ENCODE results near the gene EVPLL. TPM values are rescaled to one million over a fixed set of nuclear protein-coding genes. Genes with fewer than 3 reads are reported as not detected.
"Not testable (repeated sequence)": the region's sequence is repeated elsewhere in the genome, so short reads cannot be mapped to it uniquely, and the experiment has no call there.

EVPLL gene
- total RNA-seq, 4 donors from 2014 or later, result not detected

- H3K4me3 ChIP-seq, result peak overlapping the region; percentile 52 to 61 (median 54)
- peak overlapping the region in 3 of 4 donors; percentile 83 to 84 (median 84) for H3K27ac ChIP-seq (replicated peaks in 1 of 4)
- DNase-seq (ENCODE audit: extremely low spot score); H3K27me3 ChIP-seq; H3K4me1 ChIP-seq; H3K9me3 ChIP-seq; H3K36me3 ChIP-seq; intact Hi-C loops (cut with DNase I): not testable (repeated sequence)
- 13% methylated on average over 11 of the region's 11 CpGs for WGBS
Observed at GRCh38 chr17:18410736-18411135, 33.2 kb downstream of the EVPLL start.

DNA sequence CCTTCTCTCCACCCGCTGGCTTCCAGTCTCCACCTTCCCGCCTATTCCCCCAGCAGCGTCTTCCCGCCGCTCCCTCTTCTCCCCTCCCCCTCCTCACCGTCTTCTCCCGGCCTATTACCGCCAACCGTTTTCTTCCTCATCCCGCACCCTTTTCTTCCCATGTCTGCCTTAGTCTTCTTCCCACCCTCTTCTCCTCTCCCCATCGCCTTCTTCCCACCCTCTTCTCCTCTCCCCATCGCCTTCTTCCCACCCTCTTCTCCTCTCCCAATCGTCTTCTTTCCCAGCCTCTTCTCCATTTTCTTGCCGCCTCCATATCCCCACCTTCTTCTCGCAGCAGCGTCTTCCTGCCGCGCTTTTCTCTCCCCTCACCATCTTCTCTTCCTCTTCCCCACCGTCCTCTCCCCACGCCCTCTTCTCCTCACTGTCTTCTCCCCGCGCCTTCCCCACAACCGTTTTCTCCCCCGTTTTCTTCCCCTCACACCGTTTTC lies 33.8 kb downstream of the EVPLL start:
- DNase-seq (ENCODE audit: extremely low spot score); H3K36me3 ChIP-seq; H3K4me1 ChIP-seq; intact Hi-C loops (cut with DNase I); H3K9me3 ChIP-seq; H3K27me3 ChIP-seq: not testable (repeated sequence)
- 1% methylated on average over 25 of the region's 25 CpGs for WGBS
- Histone ChIP-seq H3K4me3 (peak overlapping the region; percentile 52 to 61 (median 54)), H3K27ac (replicated peaks in 1 of 4) (peak overlapping the region; percentile 80 to 84 (median 84))

GRCh38 chr17:18412001-18412538 lies 34.5 kb downstream of the EVPLL start:
- H3K4me3 ChIP-seq, result peak overlapping the region; percentile 52 to 61 (median 54)
- peak overlapping the region in 3 of 4 donors; percentile 83 to 84 (median 84) for H3K27ac ChIP-seq (replicated peaks in 1 of 4)
- H3K9me3 ChIP-seq; DNase-seq (ENCODE audit: extremely low spot score); H3K4me1 ChIP-seq; intact Hi-C loops (cut with DNase I); H3K27me3 ChIP-seq; H3K36me3 ChIP-seq: not testable (repeated sequence)
- WGBS, result no CpG with 5 or more reads among the region's 32 CpGs

GRCh38 chr17:18421521-18421920 lies 43.9 kb downstream of the EVPLL start:
- 80% methylated on average over 7 of the region's 11 CpGs for WGBS
- H3K27me3 ChIP-seq; H3K9me3 ChIP-seq; DNase-seq (ENCODE audit: extremely low spot score); H3K27ac ChIP-seq (replicated peaks in 1 of 4); H3K4me1 ChIP-seq; H3K4me3 ChIP-seq; intact Hi-C loops (cut with DNase I); H3K36me3 ChIP-seq: not testable (repeated sequence)

- H3K36me3 ChIP-seq; H3K4me3 ChIP-seq; H3K4me1 ChIP-seq; H3K9me3 ChIP-seq; H3K27me3 ChIP-seq; intact Hi-C loops (cut with DNase I); H3K27ac ChIP-seq (replicated peaks in 1 of 4); DNase-seq (ENCODE audit: extremely low spot score): not testable (repeated sequence)
- 75% methylated on average over 5 of the region's 6 CpGs for WGBS
Observed at GRCh38 chr17:18422464-18422863, 44.9 kb downstream of the EVPLL start.

DNA sequence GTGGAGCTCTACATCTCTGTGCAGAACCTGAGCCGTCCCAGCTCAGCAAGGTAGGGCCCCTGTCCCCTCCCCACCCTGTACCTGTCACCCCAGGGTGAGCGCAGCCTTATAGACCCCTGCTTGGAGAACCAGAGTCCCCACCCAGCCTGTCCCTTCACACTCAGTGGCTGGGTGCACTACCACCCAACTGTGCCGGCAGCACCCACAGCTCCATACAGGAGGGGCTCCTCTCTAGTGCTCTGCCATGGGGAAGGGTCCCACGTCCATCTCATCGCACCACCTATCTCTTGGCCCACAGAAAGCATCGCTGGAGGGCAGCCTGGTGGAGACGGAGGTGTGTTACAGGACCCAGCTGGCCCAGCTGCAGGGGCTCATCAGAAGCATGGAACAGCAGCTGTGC lies 45.4 kb downstream of the EVPLL start:
- no CpG with 5 or more reads among the region's 7 CpGs for WGBS
- intact Hi-C loops (cut with DNase I), result not testable (repeated sequence)

DNA sequence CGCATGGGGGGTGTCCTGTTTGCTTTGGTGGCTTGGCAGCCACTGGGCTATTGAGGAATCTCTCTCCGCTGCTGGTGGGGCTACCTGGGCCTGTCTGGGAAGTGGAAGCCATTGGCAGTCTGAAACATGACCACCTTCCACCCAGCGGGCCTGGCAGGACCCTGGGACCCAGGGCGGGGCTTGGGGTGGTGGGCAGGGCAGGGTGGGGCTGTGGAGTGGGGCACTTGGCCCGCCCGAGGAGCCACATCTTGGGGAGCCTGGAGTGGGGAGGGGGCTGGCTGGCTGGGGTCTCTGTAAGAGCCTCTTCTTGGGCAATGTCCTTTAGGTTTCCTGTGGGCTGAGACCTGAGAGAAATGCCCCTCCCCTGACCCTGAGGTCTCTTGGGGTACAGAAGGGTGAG lies 48.0 kb downstream of the EVPLL start:
- DNase-seq (ENCODE audit: extremely low spot score); H3K36me3 ChIP-seq; H3K27ac ChIP-seq (replicated peaks in 1 of 4); intact Hi-C loops (cut with DNase I); H3K4me3 ChIP-seq; H3K4me1 ChIP-seq; H3K27me3 ChIP-seq; H3K9me3 ChIP-seq: not testable (repeated sequence)
- no CpG with 5 or more reads among the region's 6 CpGs for WGBS

More for the DNA sequence above, 45.4 kb downstream of the EVPLL start:
- not testable (repeated sequence) for H3K27me3 ChIP-seq; H3K36me3 ChIP-seq; H3K4me1 ChIP-seq; H3K4me3 ChIP-seq; H3K9me3 ChIP-seq; H3K27ac ChIP-seq (replicated peaks in 1 of 4); DNase-seq (ENCODE audit: extremely low spot score)

- intact Hi-C loops (cut with DNase I); H3K27me3 ChIP-seq; H3K4me1 ChIP-seq; H3K9me3 ChIP-seq; H3K36me3 ChIP-seq; H3K4me3 ChIP-seq; H3K27ac ChIP-seq (replicated peaks in 1 of 4); DNase-seq (ENCODE audit: extremely low spot score): not testable (repeated sequence)
- WGBS, result no CpG with 5 or more reads among the region's 16 CpGs
Observed at GRCh38 chr17:18426639-18427038, 49.1 kb downstream of the EVPLL start.

- H3K36me3 ChIP-seq; H3K27me3 ChIP-seq; H3K9me3 ChIP-seq; H3K4me3 ChIP-seq; DNase-seq (ENCODE audit: extremely low spot score); H3K27ac ChIP-seq (replicated peaks in 1 of 4); H3K4me1 ChIP-seq; intact Hi-C loops (cut with DNase I): not testable (repeated sequence)
- WGBS, result no CpG with 5 or more reads among the region's 9 CpGs
Observed at GRCh38 chr17:18432206-18432605, 54.6 kb downstream of the EVPLL start.

Small RNA genes lying within 50 kb of the gene (small RNA-seq; reads per million reads assigned to genes)
- gene AL353997.5 (0 reads per million in 3 donors), gene YWHAEP2 (0 reads per million in 3 donors)

Other genes starting within 250 kb of the EVPLL start
- 100 to 1,000 TPM; 120 to 197 (median 151) TPM for gene ALKBH5, start 193.9 kb upstream of the EVPLL start, total RNA-seq
- 10 to 100 TPM; 17.6 to 35.1 (median 26.2) TPM for gene LLGL1, start 152.1 kb upstream of the EVPLL start, total RNA-seq
- gene FLII, start 119.0 kb upstream of the EVPLL start, total RNA-seq, result 100 to 1,000 TPM; 302 to 528 (median 408) TPM
- 10 to 100 TPM; 10.8 to 27.2 (median 17.9) TPM for gene MIEF2, start 117.1 kb upstream of the EVPLL start, total RNA-seq
- 10 to 100 TPM; 21.2 to 33.5 (median 21.8) TPM for gene TOP3A, start 62.8 kb upstream of the EVPLL start, total RNA-seq
- 10 to 100 TPM; 13.3 to 20.5 (median 17.3) TPM for gene SMCR8, start 62.5 kb upstream of the EVPLL start, total RNA-seq
- gene SHMT1, start 14.2 kb upstream of the EVPLL start, total RNA-seq, result 10 to 100 TPM; 17.4 to 30.6 (median 24.0) TPM
- gene LGALS9C, start 99.0 kb downstream of the EVPLL start, total RNA-seq, result under 1 TPM in 2 of 4 donors, not detected in 2; 0.23 to 0.42 TPM

Data from esophagus muscularis mucosa (tissue), 4 donors.